SH-SY5Y (cell line): ENCODE measurements around the gene RIOK2.

Experiments
- GATA2 ChIP-seq: IDR thresholded peaks from 2 replicates; pipeline ENCODE4 v1.6.1; 2011; ENCODE audit warnings: mild to moderate bottlenecking, low read depth, low read length
- GATA3 ChIP-seq: IDR thresholded peaks from 2 replicates; pipeline ENCODE4 v1.6.1; 2011; ENCODE audit warnings: low read depth, mild to moderate bottlenecking, low read length, moderate library complexity

DNA sequence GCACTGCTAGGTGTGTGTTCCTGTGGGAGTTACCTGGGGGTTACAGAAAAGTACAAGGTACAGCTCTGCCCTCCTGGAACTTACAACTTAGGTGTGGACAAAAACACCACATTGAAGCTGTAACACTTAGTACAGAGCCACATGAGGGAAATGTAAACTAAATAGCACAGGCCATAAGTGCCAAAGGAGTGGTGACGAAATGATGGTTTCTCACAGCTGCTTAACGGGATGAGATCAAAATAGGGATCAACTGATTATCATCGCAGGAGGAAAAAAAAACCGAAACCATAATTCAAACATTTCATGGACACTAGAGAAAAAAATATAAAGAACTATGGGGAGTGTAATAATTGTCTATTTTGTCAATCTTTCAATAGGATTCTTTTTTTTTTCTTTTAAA is 46.6 kb downstream of the RIOK2 start:
- no peak for TF ChIP-seq GATA2
- no peak for TF ChIP-seq GATA3
